ENCODE data around the gene UQCRC1. TPM values are rescaled to one million over a fixed set of nuclear protein-coding genes. Genes with fewer than 3 reads are reported as not detected.

UQCRC1 gene
- total and polyA plus RNA-seq, 2 of the 8 experiments (the other 6 are each of a cell fraction or from before 2014, with no cell fraction given): 310 to 720 TPM

DNA sequence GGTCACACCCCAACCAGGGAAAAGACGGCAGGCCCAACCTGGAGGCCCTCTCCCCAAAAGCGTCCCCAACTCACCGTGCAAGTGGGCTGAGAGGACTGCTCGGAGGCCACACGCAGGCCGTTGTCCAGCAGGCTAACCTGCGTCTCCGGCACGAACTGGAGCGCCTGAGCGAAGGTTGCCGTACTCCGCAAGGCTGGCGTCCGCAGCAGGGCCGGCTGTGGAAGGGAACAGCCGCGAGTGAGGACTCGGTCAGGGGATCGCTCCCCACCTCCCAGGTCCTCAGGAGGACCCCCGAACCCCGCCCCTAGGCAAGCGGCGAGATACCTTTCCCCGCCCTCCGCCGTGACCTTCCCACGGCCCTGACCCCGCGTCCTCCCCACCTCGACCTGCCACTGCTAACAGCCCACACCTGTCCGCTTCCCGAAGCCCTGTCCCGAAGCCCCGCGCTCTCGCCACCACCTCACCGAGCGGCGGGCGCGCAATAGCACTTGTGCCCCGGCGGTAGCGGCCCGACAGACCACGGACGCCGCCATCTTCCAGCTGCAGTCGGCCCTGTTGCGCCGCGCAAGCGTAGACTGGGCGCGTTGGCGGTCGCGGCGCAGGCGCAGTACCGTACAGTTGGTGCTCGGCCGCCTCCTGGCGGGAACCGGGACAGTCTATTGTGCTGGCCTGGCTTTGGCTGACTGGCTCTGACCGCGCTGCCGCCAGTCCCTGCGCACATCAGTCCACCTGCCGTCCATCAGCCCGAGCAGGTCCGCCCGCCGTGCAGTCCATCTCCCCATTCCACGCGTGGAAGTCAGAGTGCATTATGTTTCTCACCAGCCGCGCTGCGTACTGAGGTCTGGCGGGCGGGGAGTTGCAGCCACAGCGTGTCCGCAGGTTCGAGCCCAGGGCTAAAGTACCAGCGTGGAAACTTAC, at the start of gene UQCRC1 (continued):
- peak; percentile 80 for TF ChIP-seq KDM4A (IDR thresholded peaks at IDR 0.05; ENCODE audit: low read depth, low read length, severe bottlenecking)
- TF ChIP-seq POLR2AphosphoS5 (IDR thresholded peaks at IDR 0.05; ENCODE audit: low read depth, low read length): peak; percentile 91
- no peak for TF ChIP-seq BRCA1 (IDR thresholded peaks at IDR 0.05; ENCODE audit: low read depth, low read length)
- TF ChIP-seq NANOG (IDR thresholded peaks at IDR 0.05; ENCODE audit: insufficient read depth, low read depth, low read length, poor library complexity, severe bottlenecking): no peak
- peak; percentile 89 for TF ChIP-seq KDM5A (IDR thresholded peaks at IDR 0.05; ENCODE audit: low read length)
- no peak for TF ChIP-seq MAFK (IDR thresholded peaks at IDR 0.05; ENCODE audit: low read depth, low read length)
- TF ChIP-seq SUZ12 (IDR thresholded peaks at IDR 0.05; ENCODE audit: low read length): no peak
- peak; percentile 23 for TF ChIP-seq SAP30 (IDR thresholded peaks at IDR 0.05; ENCODE audit: insufficient read depth, insufficient replicate concordance, low read length)
- TF ChIP-seq RAD21 (IDR thresholded peaks at IDR 0.05 in 1 of 2, conservative IDR thresholded peaks at IDR 0.05 in 1 of 2; ENCODE audit: low read depth in 2 of 2, low read length in 2 of 2): peak in 1 of 2 experiments; percentile 38; a peak in 3 of 4 replicates
- TF ChIP-seq, protein P1, sequence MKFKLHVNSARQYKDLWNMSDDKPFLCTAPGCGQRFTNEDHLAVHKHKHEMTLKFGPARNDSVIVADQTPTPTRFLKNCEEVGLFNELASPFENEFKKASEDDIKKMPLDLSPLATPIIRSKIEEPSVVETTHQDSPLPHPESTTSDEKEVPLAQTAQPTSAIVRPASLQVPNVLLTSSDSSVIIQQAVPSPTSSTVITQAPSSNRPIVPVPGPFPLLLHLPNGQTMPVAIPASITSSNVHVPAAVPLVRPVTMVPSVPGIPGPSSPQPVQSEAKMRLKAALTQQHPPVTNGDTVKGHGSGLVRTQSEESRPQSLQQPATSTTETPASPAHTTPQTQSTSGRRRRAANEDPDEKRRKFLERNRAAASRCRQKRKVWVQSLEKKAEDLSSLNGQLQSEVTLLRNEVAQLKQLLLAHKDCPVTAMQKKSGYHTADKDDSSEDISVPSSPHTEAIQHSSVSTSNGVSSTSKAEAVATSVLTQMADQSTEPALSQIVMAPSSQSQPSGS (IDR thresholded peaks at IDR 0.05; ENCODE audit: low read length): no peak; the same call in 1 of the 2 replicates
- no peak for TF ChIP-seq ATF3 (IDR thresholded peaks at IDR 0.05; ENCODE audit: insufficient read depth, low read depth, low read length)
- no peak for TF ChIP-seq SP2 (IDR thresholded peaks at IDR 0.05; ENCODE audit: low read length)
- TF ChIP-seq JUND (IDR thresholded peaks at IDR 0.05; ENCODE audit: low read length): no peak
- peak; percentile 85 to 87 for TF ChIP-seq POLR2A (IDR thresholded peaks at IDR 0.05; ENCODE audit: control extremely low read depth in 1 of 2, low read depth in 2 of 2, low read length in 2 of 2)
- TF ChIP-seq NRF1 (IDR thresholded peaks at IDR 0.05; ENCODE audit: low read depth, low read length): peak; percentile 85
- no peak for TF ChIP-seq TEAD4 (IDR thresholded peaks at IDR 0.05; ENCODE audit: low read depth, low read length)
- peak; percentile 69 for TF ChIP-seq KDM1A (IDR thresholded peaks at IDR 0.05; ENCODE audit: borderline replicate concordance, low read length)
- no peak for TF ChIP-seq GTF2F1 (IDR thresholded peaks at IDR 0.05; ENCODE audit: borderline replicate concordance, low read depth, low read length)
- TF ChIP-seq HDAC2 (IDR thresholded peaks at IDR 0.05; ENCODE audit: borderline replicate concordance in 1 of 2, low read depth in 2 of 2, low read length in 2 of 2): peak in 1 of 2 experiments; percentile 10; a peak in 1 of 4 replicates
- no peak for TF ChIP-seq CREB1 (IDR thresholded peaks at IDR 0.05)
- no peak for TF ChIP-seq JUN (IDR thresholded peaks at IDR 0.05; ENCODE audit: low read depth, low read length)

Data from H1 (cell line).